ENCODE data around the gene CAPN6.

DNA sequence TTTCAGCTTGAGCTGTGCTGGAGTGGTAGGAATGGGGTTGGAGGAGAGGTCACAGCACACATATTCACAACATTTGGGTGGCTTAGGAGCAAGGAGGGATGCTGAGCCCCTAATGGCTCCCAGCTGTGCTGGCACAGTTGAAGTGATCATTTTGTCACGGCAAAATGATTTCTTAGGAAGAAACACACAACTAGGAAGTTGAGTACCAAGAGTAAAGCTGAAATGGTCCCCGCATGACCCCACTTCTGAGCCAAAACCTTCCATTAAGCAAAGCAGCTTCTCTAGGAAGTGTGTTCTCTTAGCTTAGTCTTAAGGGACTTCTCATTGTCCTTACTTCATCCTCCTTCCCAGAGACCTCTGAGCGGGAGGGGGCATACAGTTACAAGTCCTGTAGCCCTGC, 12.6 kb downstream of the CAPN6 start:
- TF ChIP-seq, protein P1, sequence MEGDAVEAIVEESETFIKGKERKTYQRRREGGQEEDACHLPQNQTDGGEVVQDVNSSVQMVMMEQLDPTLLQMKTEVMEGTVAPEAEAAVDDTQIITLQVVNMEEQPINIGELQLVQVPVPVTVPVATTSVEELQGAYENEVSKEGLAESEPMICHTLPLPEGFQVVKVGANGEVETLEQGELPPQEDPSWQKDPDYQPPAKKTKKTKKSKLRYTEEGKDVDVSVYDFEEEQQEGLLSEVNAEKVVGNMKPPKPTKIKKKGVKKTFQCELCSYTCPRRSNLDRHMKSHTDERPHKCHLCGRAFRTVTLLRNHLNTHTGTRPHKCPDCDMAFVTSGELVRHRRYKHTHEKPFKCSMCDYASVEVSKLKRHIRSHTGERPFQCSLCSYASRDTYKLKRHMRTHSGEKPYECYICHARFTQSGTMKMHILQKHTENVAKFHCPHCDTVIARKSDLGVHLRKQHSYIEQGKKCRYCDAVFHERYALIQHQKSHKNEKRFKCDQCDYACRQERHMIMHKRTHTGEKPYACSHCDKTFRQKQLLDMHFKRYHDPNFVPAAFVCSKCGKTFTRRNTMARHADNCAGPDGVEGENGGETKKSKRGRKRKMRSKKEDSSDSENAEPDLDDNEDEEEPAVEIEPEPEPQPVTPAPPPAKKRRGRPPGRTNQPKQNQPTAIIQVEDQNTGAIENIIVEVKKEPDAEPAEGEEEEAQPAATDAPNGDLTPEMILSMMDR (conservative IDR thresholded peaks at IDR 0.05), result no peak
- no peak for TF ChIP-seq EZH2 (IDR thresholded peaks at IDR 0.05; ENCODE audit: low read depth)

All from PC-9 (cell line).